Choroid plexus epithelial cell (primary cell): Measurements from ENCODE around the gene CLEC4D.

Experiments
- DNase-seq: peaks from one replicate; pipeline ENCODE4 v3.0.0-alpha.2; 2010; ENCODE audit warnings: low read depth
- H3K4me3 ChIP-seq: 2 replicates; pipeline ENCODE4 v1.5.1; 2011; ENCODE audit warnings: low read depth, mild to moderate bottlenecking, control low read depth, low read length, moderate library complexity
- CTCF ChIP-seq: conservative IDR thresholded peaks from 2 replicates; pipeline ENCODE4 v1.5.1; 2011; ENCODE audit warnings: low read depth, mild to moderate bottlenecking, control low read depth, inconsistent platforms, low read length, moderate library complexity

Gene CLEC4D

GRCh38 chr12:8549381-8549780 is 36.1 kb downstream of the CLEC4D start:
- DNase-seq: no peak
- TF ChIP-seq CTCF: no peak
- H3K4me3 ChIP-seq: no peak overlapping the region

- no peak for TF ChIP-seq CTCF
- no peak overlapping the region for H3K4me3 ChIP-seq
- no peak for DNase-seq
Observed at GRCh38 chr12:8553088-8553627, 39.9 kb downstream of the CLEC4D start.

GRCh38 chr12:8554451-8555195 is 41.3 kb downstream of the CLEC4D start:
- no peak for TF ChIP-seq CTCF
- H3K4me3 ChIP-seq: no peak overlapping the region
- DNase-seq: peak; percentile 65

GRCh38 chr12:8556531-8557097 is 43.3 kb downstream of the CLEC4D start:
- TF ChIP-seq CTCF: no peak
- H3K4me3 ChIP-seq: no peak overlapping the region
- no peak for DNase-seq

- no peak for TF ChIP-seq CTCF
- H3K4me3 ChIP-seq: no peak overlapping the region
- DNase-seq: no peak
Observed at GRCh38 chr12:8559676-8560075, 46.4 kb downstream of the CLEC4D start.

GRCh38 chr12:8561011-8561410 is 47.7 kb downstream of the CLEC4D start:
- no peak for DNase-seq
- no peak overlapping the region for H3K4me3 ChIP-seq
- no peak for TF ChIP-seq CTCF
